SK-N-MC (cell line): ENCODE results near the gene FAM20C.

ENCODE experiments used
- EZH2 ChIP-seq: fragments of 200-600 bp; sonication (generic); IDR thresholded peaks from one replicate; pipeline ENCODE4 v1.6.1; 2017; ENCODE audit warnings: antibody characterized with exemption
- POLR2AphosphoS5 ChIP-seq: IDR thresholded peaks from 2 replicates; pipeline ENCODE4 v1.6.1; 2012; ENCODE audit warnings: mild to moderate bottlenecking, low read depth, low read length, borderline replicate concordance

- TF ChIP-seq POLR2AphosphoS5 (no peak), EZH2 (no peak)
Measured at GRCh38 chr7:294440-295154, 102.2 kb downstream of the FAM20C start.
